ENCODE data around the gene GJA4.

DNA sequence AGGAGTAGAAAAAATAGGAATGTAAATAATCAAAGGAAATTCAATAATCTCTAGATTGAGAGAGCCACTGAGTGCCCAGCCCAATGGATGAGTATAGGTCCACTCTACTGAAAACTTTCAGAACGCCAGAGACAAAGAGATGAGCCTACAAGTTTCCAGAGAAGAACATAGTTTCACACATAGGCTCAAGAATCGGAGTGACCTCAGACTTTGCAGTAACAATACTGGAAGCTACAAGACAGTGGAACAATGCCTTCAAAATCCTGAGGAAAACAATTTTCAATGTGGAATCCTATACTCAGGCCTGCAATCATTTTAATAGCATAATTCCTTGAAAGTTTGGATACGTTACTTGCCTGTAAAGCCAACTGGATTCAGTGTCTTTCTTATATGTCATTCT lies 11.0 kb downstream of the GJA4 start:
- TF ChIP-seq, protein P1, sequence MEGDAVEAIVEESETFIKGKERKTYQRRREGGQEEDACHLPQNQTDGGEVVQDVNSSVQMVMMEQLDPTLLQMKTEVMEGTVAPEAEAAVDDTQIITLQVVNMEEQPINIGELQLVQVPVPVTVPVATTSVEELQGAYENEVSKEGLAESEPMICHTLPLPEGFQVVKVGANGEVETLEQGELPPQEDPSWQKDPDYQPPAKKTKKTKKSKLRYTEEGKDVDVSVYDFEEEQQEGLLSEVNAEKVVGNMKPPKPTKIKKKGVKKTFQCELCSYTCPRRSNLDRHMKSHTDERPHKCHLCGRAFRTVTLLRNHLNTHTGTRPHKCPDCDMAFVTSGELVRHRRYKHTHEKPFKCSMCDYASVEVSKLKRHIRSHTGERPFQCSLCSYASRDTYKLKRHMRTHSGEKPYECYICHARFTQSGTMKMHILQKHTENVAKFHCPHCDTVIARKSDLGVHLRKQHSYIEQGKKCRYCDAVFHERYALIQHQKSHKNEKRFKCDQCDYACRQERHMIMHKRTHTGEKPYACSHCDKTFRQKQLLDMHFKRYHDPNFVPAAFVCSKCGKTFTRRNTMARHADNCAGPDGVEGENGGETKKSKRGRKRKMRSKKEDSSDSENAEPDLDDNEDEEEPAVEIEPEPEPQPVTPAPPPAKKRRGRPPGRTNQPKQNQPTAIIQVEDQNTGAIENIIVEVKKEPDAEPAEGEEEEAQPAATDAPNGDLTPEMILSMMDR (IDR thresholded peaks at IDR 0.05) = no peak
- TF ChIP-seq POLR2AphosphoS5 (IDR thresholded peaks at IDR 0.05) (no peak), EP300 (IDR thresholded peaks at IDR 0.05) (no peak)

Data from upper lobe of left lung (tissue), 4 donors.